HL-60 (cell line): ENCODE results near the gene SIRT6.
"Not testable (repeated sequence)": the region's sequence is repeated elsewhere in the genome, so short reads cannot be mapped to it uniquely, and the experiment has no call there.

Source experiments
- DNase-seq, 2 experiments: peaks; one replicate each; pipeline ENCODE4 v3.0.0-alpha.2; 2010 to 2020; ENCODE audit warnings: low read depth in 1 of 2, low spot score in 1 of 2
- H3K27ac ChIP-seq: fragments of 250-450 bp; sonication (Bioruptor Pico); replicated peaks from 2 replicates; pipeline ENCODE4 v1.5.1; 2020; ENCODE audit warnings: mild to moderate bottlenecking, moderate library complexity
- H3K27me3 ChIP-seq: fragments of 250-450 bp; sonication (Bioruptor Pico); 2 replicates; pipeline ENCODE4 v1.5.1; 2021; ENCODE audit warnings: mild to moderate bottlenecking, moderate library complexity; ENCODE audit not compliant: insufficient read depth, poor library complexity, severe bottlenecking
- H3K4me3 ChIP-seq: replicated peaks from 2 replicates; pipeline ENCODE4 v1.5.1; 2011; ENCODE audit warnings: mild to moderate bottlenecking, control low read depth, low read length; ENCODE audit not compliant: insufficient read depth
- CTCF ChIP-seq: IDR thresholded peaks from one replicate; pipeline ENCODE4 v1.5.1; 2011; ENCODE audit warnings: low read length, control low read depth, inconsistent platforms; ENCODE audit not compliant: insufficient read depth
- GABPA ChIP-seq: IDR thresholded peaks from 2 replicates; pipeline ENCODE4 v1.6.1; 2012; ENCODE audit warnings: low read depth
- POLR2AphosphoS5 ChIP-seq: IDR thresholded peaks from 2 replicates; pipeline ENCODE4 v1.6.1; 2012; ENCODE audit warnings: low read depth
- REST ChIP-seq: IDR thresholded peaks from 2 replicates; pipeline ENCODE4 v1.6.1; 2012; ENCODE audit warnings: low read depth; ENCODE audit not compliant: insufficient replicate concordance
- SPI1 ChIP-seq: IDR thresholded peaks from 2 replicates; pipeline ENCODE4 v1.6.1; 2012; ENCODE audit warnings: low read depth, mild to moderate bottlenecking, borderline replicate concordance

The SIRT6 gene

DNA sequence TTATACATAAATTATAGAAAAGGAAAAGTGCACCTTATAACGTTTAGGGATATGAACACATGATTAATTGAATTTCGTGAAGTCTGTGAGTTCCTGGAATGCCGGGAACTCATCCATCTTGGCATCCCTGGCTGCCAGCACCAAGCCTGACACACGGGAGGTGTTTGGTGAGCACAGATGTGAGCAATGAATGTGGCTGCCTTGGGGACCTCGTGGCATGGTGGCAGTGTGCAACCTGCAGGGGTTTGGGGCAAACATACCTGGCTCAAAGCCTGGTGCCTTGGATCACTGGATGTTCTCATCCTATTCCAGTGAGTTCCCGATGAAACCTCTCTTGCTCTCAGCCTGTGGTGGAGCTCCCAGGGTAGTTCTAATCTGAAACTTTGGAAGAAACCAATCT is 48.0 kb downstream of the SIRT6 start:
- no peak for TF ChIP-seq POLR2AphosphoS5
- no peak for TF ChIP-seq GABPA
- Histone ChIP-seq H3K4me3 (no peak overlapping the region), H3K27ac (no peak overlapping the region), H3K27me3 (no peaks in the 10 kb centered on the region)
- no peak for DNase-seq

GRCh38 chr19:4130744-4131438 is 51.5 kb downstream of the SIRT6 start:
- no peak for TF ChIP-seq SPI1
- no peak for TF ChIP-seq GABPA
- TF ChIP-seq REST = no peak
- TF ChIP-seq CTCF = no peak
- TF ChIP-seq POLR2AphosphoS5 = no peak
- H3K27ac ChIP-seq = no peak overlapping the region
- DNase-seq = no peak
- no peaks in the 10 kb centered on the region for H3K27me3 ChIP-seq
- no peak overlapping the region for H3K4me3 ChIP-seq

- H3K27me3 ChIP-seq, H3K4me3 ChIP-seq, H3K27ac ChIP-seq, DNase-seq: not testable (repeated sequence)
Measured at GRCh38 chr19:4129050-4129449, 53.3 kb downstream of the SIRT6 start.

DNA sequence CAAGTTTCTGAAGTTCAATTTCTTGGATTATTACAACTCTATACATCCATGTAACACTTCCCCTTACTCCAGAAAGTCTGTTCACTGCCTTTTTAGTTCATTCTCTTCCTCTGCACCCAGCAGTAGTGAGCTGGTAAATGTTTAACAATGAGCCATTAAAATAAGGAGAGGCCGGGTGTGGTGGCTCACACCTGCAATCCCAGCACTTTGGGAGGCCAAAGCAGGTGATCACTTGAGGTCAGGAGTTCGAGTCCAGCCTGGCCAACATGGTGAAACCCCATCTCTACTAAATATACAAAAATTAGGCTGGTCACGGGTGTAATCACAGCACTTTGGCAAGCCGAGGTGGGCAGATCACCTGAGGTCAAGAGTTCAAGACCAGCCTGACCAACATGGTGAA is 55.0 kb downstream of the SIRT6 start:
- DNase-seq, H3K4me3 ChIP-seq, H3K27ac ChIP-seq, H3K27me3 ChIP-seq: not testable (repeated sequence)

DNA sequence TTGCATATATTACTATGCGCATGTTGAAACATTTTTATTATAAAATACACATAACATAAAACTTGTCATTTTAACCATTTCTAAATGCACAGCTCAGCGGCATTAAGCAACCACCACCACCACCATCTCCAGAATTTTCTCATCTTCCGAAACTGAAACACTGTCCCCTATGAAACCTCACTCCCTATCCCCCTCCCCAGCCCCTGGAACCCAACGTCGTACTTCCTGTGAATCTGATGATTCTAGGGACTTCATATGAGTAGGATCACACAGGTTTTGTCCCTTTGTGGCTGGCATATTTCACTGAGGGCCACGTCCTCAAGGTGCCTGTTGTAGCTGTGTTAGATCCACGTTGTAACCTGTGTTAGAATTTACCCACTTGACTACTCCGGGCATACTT is 57.7 kb downstream of the SIRT6 start:
- Histone ChIP-seq H3K27ac (peak overlapping the region; percentile 48), H3K4me3 (no peak overlapping the region), H3K27me3 (no peaks in the 10 kb centered on the region)
- no peak for DNase-seq
- TF ChIP-seq CTCF (no peak), POLR2AphosphoS5 (no peak), GABPA (no peak), REST (no peak), SPI1 (no peak)
